ENCODE results near the gene YIPF4. TPM values are rescaled to one million over a fixed set of nuclear protein-coding genes. Genes with fewer than 3 reads are reported as not detected.

YIPF4 gene
- total RNA-seq, 4 donors from 2014 or later: 17.6 to 28.3 (median 23.8) TPM

DNA sequence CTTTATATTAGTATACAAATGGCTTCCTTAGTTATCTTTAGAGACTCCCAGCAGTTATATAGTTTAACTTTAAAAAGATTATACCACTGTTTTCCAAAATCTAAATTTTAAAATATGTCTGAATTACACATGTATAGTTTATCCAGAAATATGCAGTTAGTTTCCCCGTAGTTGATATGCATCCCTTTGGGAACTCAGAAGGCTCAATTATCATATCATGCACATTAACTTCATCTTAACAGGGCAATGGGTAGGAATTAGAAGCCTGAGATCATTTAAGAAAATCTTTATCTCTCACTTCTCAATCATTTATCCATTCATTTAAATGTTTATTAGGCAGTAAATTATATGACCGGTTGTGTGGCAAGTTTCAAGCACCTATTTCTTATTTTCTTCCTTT lies 40.2 kb upstream of the YIPF4 start:
- Histone ChIP-seq H3K36me3 (no peaks in the 10 kb centered on the region), H3K4me1 (no peaks in the 10 kb centered on the region), H3K27ac (no peak overlapping the region), H3K4me3 (replicated peaks in 1 of 3) (no peak overlapping the region), H3K27me3 (no peaks in the 10 kb centered on the region), H3K9me3 (no peaks in the 10 kb centered on the region)
- intact Hi-C loops (cut with DNase I): no loop called here
- DNase-seq: no peak
- TF ChIP-seq POLR2A (IDR thresholded peaks at IDR 0.05): no peak
- TF ChIP-seq, protein P1, sequence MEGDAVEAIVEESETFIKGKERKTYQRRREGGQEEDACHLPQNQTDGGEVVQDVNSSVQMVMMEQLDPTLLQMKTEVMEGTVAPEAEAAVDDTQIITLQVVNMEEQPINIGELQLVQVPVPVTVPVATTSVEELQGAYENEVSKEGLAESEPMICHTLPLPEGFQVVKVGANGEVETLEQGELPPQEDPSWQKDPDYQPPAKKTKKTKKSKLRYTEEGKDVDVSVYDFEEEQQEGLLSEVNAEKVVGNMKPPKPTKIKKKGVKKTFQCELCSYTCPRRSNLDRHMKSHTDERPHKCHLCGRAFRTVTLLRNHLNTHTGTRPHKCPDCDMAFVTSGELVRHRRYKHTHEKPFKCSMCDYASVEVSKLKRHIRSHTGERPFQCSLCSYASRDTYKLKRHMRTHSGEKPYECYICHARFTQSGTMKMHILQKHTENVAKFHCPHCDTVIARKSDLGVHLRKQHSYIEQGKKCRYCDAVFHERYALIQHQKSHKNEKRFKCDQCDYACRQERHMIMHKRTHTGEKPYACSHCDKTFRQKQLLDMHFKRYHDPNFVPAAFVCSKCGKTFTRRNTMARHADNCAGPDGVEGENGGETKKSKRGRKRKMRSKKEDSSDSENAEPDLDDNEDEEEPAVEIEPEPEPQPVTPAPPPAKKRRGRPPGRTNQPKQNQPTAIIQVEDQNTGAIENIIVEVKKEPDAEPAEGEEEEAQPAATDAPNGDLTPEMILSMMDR (IDR thresholded peaks at IDR 0.05): no peak
- WGBS, 2 donors: 92 to 97% methylated on average over 2 of the region's 2 CpGs

- intact Hi-C loops (cut with DNase I): no loop called here
Observed at GRCh38 chr2:32237996-32238395, 39.7 kb upstream of the YIPF4 start.

DNA sequence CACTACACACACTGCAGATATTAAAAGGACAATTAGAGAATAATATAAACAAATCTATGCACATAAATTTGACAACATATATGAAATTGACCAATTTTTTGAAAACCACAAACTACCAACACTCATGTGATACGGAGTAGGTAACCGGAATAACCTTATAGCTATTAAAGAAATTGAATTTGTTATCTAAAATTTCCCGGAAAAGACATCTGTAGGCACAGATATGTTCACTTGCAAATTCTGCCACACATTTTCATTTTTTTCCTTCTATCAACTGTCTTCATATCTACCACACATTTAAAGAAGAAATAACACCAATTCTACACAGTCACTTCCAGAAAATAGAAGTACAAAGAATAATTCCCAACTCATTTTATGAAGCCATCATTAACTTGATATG lies 35.4 kb upstream of the YIPF4 start:
- intact Hi-C loops (cut with DNase I): no loop called here
- no peaks in the 10 kb centered on the region for H3K36me3 ChIP-seq
- H3K9me3 ChIP-seq: no peaks in the 10 kb centered on the region
- H3K4me1 ChIP-seq: no peaks in the 10 kb centered on the region
- H3K4me3 ChIP-seq (replicated peaks in 1 of 3): no peak overlapping the region
- TF ChIP-seq POLR2A (IDR thresholded peaks at IDR 0.05): no peak
- TF ChIP-seq, protein P1 (IDR thresholded peaks at IDR 0.05): no peak
- DNase-seq: no peak
- WGBS, 2 donors: 94 to 98% methylated on average over 3 of the region's 3 CpGs
- no peaks in the 10 kb centered on the region for H3K27me3 ChIP-seq
- no peak overlapping the region for H3K27ac ChIP-seq

More at GRCh38 chr2:32237996-32238395, 39.7 kb upstream of the YIPF4 start:
- Histone ChIP-seq H3K9me3 (no peaks in the 10 kb centered on the region), H3K4me3 (replicated peaks in 1 of 3) (no peak overlapping the region), H3K4me1 (no peaks in the 10 kb centered on the region), H3K36me3 (no peaks in the 10 kb centered on the region), H3K27me3 (no peaks in the 10 kb centered on the region), H3K27ac (no peak overlapping the region)
- TF ChIP-seq, protein P1 (IDR thresholded peaks at IDR 0.05): no peak
- TF ChIP-seq POLR2A (IDR thresholded peaks at IDR 0.05): no peak
- no peak for DNase-seq
- WGBS, 2 donors: 75 to 91% methylated on average over 2 of the region's 2 CpGs

DNA sequence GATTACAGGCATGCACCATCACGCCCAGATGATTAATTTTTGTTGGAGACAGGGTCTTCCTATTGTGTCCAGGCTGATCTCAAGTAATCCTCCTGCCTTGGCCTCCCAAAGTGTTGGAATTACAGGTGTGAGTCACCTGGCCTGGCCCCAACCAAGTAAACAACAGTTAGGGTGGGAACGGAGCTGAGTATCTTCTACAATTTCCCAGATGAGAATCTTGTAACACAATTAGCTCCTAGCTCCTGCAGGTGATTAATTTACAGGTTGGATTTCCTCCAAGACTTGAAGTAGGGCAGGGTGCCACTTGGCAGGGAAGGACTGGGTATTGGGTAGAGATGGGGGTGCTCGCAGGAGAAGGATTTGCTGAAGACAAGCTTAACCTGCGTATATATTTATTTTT lies 30.8 kb upstream of the YIPF4 start:
- no peaks in the 10 kb centered on the region for H3K4me1 ChIP-seq
- TF ChIP-seq, protein P1 (IDR thresholded peaks at IDR 0.05): no peak
- TF ChIP-seq POLR2A (IDR thresholded peaks at IDR 0.05): no peak
- intact Hi-C loops (cut with DNase I): no loop called here
- 88 to 90% methylated on average over 4 of the region's 4 CpGs for WGBS, 2 donors
- DNase-seq: no peak
- no peaks in the 10 kb centered on the region for H3K36me3 ChIP-seq
- no peaks in the 10 kb centered on the region for H3K27me3 ChIP-seq
- H3K9me3 ChIP-seq: no peaks in the 10 kb centered on the region
- no peak overlapping the region for H3K27ac ChIP-seq
- no peak overlapping the region for H3K4me3 ChIP-seq (replicated peaks in 1 of 3)

GRCh38 chr2:32248299-32248698 lies 29.4 kb upstream of the YIPF4 start:
- WGBS, 2 donors: 92 to 93% methylated on average over 3 of the region's 3 CpGs
- intact Hi-C loops (cut with DNase I): no loop called here

More at GRCh38 chr2:32248299-32248698, 29.4 kb upstream of the YIPF4 start:
- Histone ChIP-seq H3K36me3 (no peaks in the 10 kb centered on the region), H3K27me3 (no peaks in the 10 kb centered on the region), H3K4me1 (no peaks in the 10 kb centered on the region), H3K9me3 (no peaks in the 10 kb centered on the region), H3K4me3 (replicated peaks in 1 of 3) (no peak overlapping the region), H3K27ac (no peak overlapping the region)
- no peak for TF ChIP-seq POLR2A (IDR thresholded peaks at IDR 0.05)
- TF ChIP-seq, protein P1 (IDR thresholded peaks at IDR 0.05): no peak
- no peak for DNase-seq

All from thyroid gland (tissue), 4 donors.